ENCODE data around the gene CRYM.

CRYM gene

GRCh38 chr16:21235199-21235585 lies 42.9 kb downstream of the CRYM start:
- TF ChIP-seq ZFX (IDR thresholded peaks at IDR 0.05) (no peak), CTCF (conservative IDR thresholded peaks at IDR 0.05) (no peak)
- H3K27ac ChIP-seq, result no peak overlapping the region

GRCh38 chr16:21233521-21234150 lies 44.5 kb downstream of the CRYM start, which contains the start of gene ANKS4B:
Gene ANKS4B (plus strand): TSS chr16:21233699. CDS start chr16:21233738, 39 bp downstream.
- TF ChIP-seq ZFX (IDR thresholded peaks at IDR 0.05) (no peak), CTCF (conservative IDR thresholded peaks at IDR 0.05) (no peak)
- H3K27ac ChIP-seq, result no peak within 1 kb of the TSS

- TF ChIP-seq CTCF (conservative IDR thresholded peaks at IDR 0.05) (no peak), ZFX (IDR thresholded peaks at IDR 0.05) (no peak)
Observed at GRCh38 chr16:21233045-21233520, 45.0 kb downstream of the CRYM start.

DNA sequence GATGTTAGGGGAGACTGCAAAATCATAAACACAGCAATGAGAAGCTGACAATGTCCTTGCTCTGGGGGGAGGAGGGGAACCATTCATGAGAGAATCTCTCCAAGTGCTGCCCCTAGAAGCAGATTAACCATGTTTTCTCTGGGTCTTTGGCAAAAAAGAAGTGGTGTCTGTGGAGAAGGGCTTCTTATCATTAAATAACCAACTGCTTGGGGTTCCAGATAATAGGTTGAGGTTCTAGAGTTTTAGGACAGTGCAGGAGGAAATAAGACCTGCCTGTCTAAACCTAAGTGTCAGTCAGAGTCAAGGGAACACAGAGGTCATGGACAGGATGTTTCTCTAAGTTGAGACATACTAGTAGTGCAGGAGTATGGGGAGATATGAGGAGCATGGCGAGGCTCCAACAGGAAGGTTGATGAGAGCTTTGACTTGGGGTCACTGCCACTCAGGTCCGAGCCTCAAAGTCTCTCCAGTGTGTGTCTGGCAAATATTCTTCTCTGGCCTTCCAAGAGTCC lies 49.7 kb downstream of the CRYM start:
- TF ChIP-seq CTCF (conservative IDR thresholded peaks at IDR 0.05), result no peak
- TF ChIP-seq ZFX (IDR thresholded peaks at IDR 0.05), result no peak
- no peak overlapping the region for H3K27ac ChIP-seq

More at GRCh38 chr16:21233045-21233520, 45.0 kb downstream of the CRYM start:
- no peak overlapping the region for H3K27ac ChIP-seq

DNA sequence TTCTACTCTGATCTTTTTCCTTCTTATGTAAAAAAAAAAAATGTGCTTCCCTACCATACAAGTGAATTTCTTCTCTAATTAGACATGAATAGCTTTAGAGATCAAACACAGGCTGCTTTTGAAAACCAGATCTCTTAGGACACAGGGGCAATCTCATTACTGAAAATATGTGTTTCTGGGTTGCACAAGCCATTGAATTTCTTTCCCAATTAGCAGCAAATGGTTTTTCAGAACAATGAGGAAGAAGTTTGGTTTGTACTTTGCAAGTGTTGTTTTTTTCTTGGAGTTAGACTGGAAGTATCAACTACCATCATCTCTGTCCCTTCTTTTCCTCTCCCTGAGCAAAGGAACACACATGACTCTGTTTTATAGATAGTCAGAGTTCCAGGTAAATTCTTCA lies 50.2 kb downstream of the CRYM start:
- H3K27ac ChIP-seq, result no peak overlapping the region
- TF ChIP-seq CTCF (conservative IDR thresholded peaks at IDR 0.05) (no peak), ZFX (IDR thresholded peaks at IDR 0.05) (no peak)

DNA sequence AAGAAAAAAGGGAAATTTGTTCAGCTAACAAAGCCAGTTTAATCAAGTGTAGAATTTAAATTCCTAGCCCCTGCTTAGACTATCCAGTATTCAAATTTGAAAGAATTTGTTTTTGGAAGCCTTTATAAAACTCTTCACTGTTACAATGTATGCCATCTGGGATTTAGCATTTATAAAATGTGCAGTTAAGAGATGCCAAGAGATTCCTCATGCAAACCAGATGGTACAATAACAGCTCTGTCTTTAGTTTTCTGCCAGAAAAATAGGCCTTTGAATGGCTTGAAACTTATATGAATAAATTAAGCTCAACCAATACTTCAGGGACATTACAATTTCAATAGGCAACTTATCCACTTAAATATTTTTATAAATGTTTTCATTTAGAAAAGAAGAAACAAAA lies 51.3 kb downstream of the CRYM start:
- no peak for TF ChIP-seq CTCF (conservative IDR thresholded peaks at IDR 0.05)
- no peak for TF ChIP-seq ZFX (IDR thresholded peaks at IDR 0.05)
- H3K27ac ChIP-seq, result no peak overlapping the region

GRCh38 chr16:21224800-21225199 lies 53.3 kb downstream of the CRYM start:
- H3K27ac ChIP-seq, result no peak overlapping the region
- TF ChIP-seq CTCF (conservative IDR thresholded peaks at IDR 0.05) (no peak), ZFX (IDR thresholded peaks at IDR 0.05) (no peak)
